Skeletal muscle cell (primary cell): ENCODE measurements around the gene ZER1.
A peak's percentile ranks its signal among the peaks of the same experiment; 100 is the strongest.

ENCODE experiments used
- DNase-seq: peaks from one replicate; pipeline ENCODE4 v3.0.0-alpha.2; 2010; ENCODE audit warnings: low read depth
- H3K4me3 ChIP-seq: 2 replicates; pipeline ENCODE4 v1.5.1; 2011; ENCODE audit warnings: low read depth, mild to moderate bottlenecking, control low read depth, low read length, moderate library complexity

Gene ZER1

GRCh38 chr9:128750926-128751595 lies 20.7 kb downstream of the ZER1 start:
- no peak for DNase-seq
- no peak overlapping the region for H3K4me3 ChIP-seq

- no peak for DNase-seq
Observed at GRCh38 chr9:128747241-128747640, 24.5 kb downstream of the ZER1 start.

GRCh38 chr9:128743421-128743820 lies 28.3 kb downstream of the ZER1 start:
- no peak for DNase-seq
- H3K4me3 ChIP-seq: no peak overlapping the region

More at GRCh38 chr9:128747241-128747640, 24.5 kb downstream of the ZER1 start:
- no peak overlapping the region for H3K4me3 ChIP-seq

GRCh38 chr9:128742401-128742800 lies 29.3 kb downstream of the ZER1 start:
- no peak for DNase-seq
- no peak overlapping the region for H3K4me3 ChIP-seq

GRCh38 chr9:128735373-128735772 lies 36.4 kb downstream of the ZER1 start:
- no peak for DNase-seq

GRCh38 chr9:128733256-128733655 lies 38.5 kb downstream of the ZER1 start:
- no peak for DNase-seq

More at GRCh38 chr9:128735373-128735772, 36.4 kb downstream of the ZER1 start:
- no peak overlapping the region for H3K4me3 ChIP-seq

GRCh38 chr9:128732576-128732975 lies 39.2 kb downstream of the ZER1 start:
- no peak for DNase-seq

More at GRCh38 chr9:128733256-128733655, 38.5 kb downstream of the ZER1 start:
- no peak overlapping the region for H3K4me3 ChIP-seq

GRCh38 chr9:128731691-128732090 lies 40.0 kb downstream of the ZER1 start:
- no peak overlapping the region for H3K4me3 ChIP-seq
- no peak for DNase-seq

More at GRCh38 chr9:128732576-128732975, 39.2 kb downstream of the ZER1 start:
- no peak overlapping the region for H3K4me3 ChIP-seq

GRCh38 chr9:128731093-128731492 lies 40.6 kb downstream of the ZER1 start:
- DNase-seq: no peak
- H3K4me3 ChIP-seq: no peak overlapping the region

- H3K4me3 ChIP-seq: no peak overlapping the region
- no peak for DNase-seq
Observed at GRCh38 chr9:128729766-128730517, 41.8 kb downstream of the ZER1 start.

GRCh38 chr9:128729302-128729701 lies 42.4 kb downstream of the ZER1 start:
- no peak for DNase-seq
- no peak overlapping the region for H3K4me3 ChIP-seq

- DNase-seq: no peak
- no peak overlapping the region for H3K4me3 ChIP-seq
Observed at GRCh38 chr9:128728298-128728697, 43.4 kb downstream of the ZER1 start.

- DNase-seq: no peak
Observed at GRCh38 chr9:128727640-128728248, 44.0 kb downstream of the ZER1 start.

GRCh38 chr9:128724744-128725211 lies 46.9 kb downstream of the ZER1 start:
- no peak for DNase-seq
- peak overlapping the region; percentile 63 for H3K4me3 ChIP-seq

More at GRCh38 chr9:128727640-128728248, 44.0 kb downstream of the ZER1 start:
- H3K4me3 ChIP-seq: no peak overlapping the region

GRCh38 chr9:128723866-128724743 lies 47.6 kb downstream of the ZER1 start, which contains the start of gene ZDHHC12:
Gene ZDHHC12 (minus strand): TSS chr9:128724127. CDS start chr9:128724093, 34 bp downstream.
- peak; percentile 57 for DNase-seq

GRCh38 chr9:128723352-128723865 lies 48.3 kb downstream of the ZER1 start:
- H3K4me3 ChIP-seq: peak overlapping the region; percentile 63
- no peak for DNase-seq

More at GRCh38 chr9:128723866-128724743, 47.6 kb downstream of the ZER1 start, which contains the start of gene ZDHHC12:
- peak within 1 kb of the TSS; percentile 63 for H3K4me3 ChIP-seq

GRCh38 chr9:128722380-128723351 lies 49.1 kb downstream of the ZER1 start:
- no peak for DNase-seq
- no peak overlapping the region for H3K4me3 ChIP-seq
